H9 (cell line): ENCODE results near the gene POU2AF1. TPM values are rescaled to one million over a fixed set of nuclear protein-coding genes. Genes with fewer than 3 reads are reported as not detected.

Experiments used
- DNase-seq: peaks from one replicate; pipeline ENCODE4 v3.0.0-alpha.2; 2017
- H2AFZ ChIP-seq: one replicate; pipeline ENCODE4 v1.6.1; 2013; ENCODE audit warnings: mild to moderate bottlenecking, low read length, control low read depth, moderate library complexity
- H2AK5ac ChIP-seq: 2 replicates; pipeline ENCODE4 v1.6.1; 2013; ENCODE audit warnings: low read length, control low read depth, mixed read lengths; ENCODE audit not compliant: insufficient read length
- H2BK120ac ChIP-seq: one replicate; pipeline ENCODE4 v1.6.1; 2013; ENCODE audit warnings: low read depth, mild to moderate bottlenecking, low read length, control low read depth, inconsistent platforms; ENCODE audit not compliant: poor library complexity, severe bottlenecking
- H2BK12ac ChIP-seq: 2 replicates; pipeline ENCODE4 v1.6.1; 2013; ENCODE audit warnings: low read length, control low read depth, mixed read lengths, low read depth; ENCODE audit not compliant: insufficient read length
- H2BK15ac ChIP-seq: 2 replicates; pipeline ENCODE4 v1.6.1; 2013; ENCODE audit warnings: low read depth, low read length, control low read depth
- H2BK20ac ChIP-seq: one replicate; pipeline ENCODE4 v1.6.1; 2013; ENCODE audit warnings: low read depth, mild to moderate bottlenecking, low read length, control low read depth, inconsistent platforms; ENCODE audit not compliant: poor library complexity, severe bottlenecking
- H2BK5ac ChIP-seq: 2 replicates; pipeline ENCODE4 v1.6.1; 2013; ENCODE audit warnings: low read length, control low read depth, mixed read lengths; ENCODE audit not compliant: insufficient read length
- H3K14ac ChIP-seq: 2 replicates; pipeline ENCODE4 v1.6.1; 2013; ENCODE audit warnings: low read length, control low read depth; ENCODE audit not compliant: insufficient read depth
- H3K18ac ChIP-seq: 2 replicates; pipeline ENCODE4 v1.6.1; 2013; ENCODE audit warnings: low read depth, mild to moderate bottlenecking, mixed read lengths, low read length, control low read depth; ENCODE audit not compliant: insufficient read length
- H3K23ac ChIP-seq: 2 replicates; pipeline ENCODE4 v1.6.1; 2013; ENCODE audit warnings: low read length, control low read depth, mixed read lengths, low read depth; ENCODE audit not compliant: insufficient read length
- H3K23me2 ChIP-seq: 2 replicates; pipeline ENCODE4 v1.6.1; 2013; ENCODE audit warnings: low read depth, mild to moderate bottlenecking, mixed read lengths, low read length, control low read depth; ENCODE audit not compliant: insufficient read length, poor library complexity, severe bottlenecking
- H3K27ac ChIP-seq: 2 replicates; pipeline ENCODE4 v1.5.1; 2013; ENCODE audit warnings: low read length, control low read depth, mixed read lengths, low read depth; ENCODE audit not compliant: insufficient read length
- H3K27me3 ChIP-seq: 2 replicates; pipeline ENCODE4 v1.6.1; 2013; ENCODE audit warnings: low read length, control low read depth, inconsistent platforms; ENCODE audit not compliant: insufficient read depth
- H3K4ac ChIP-seq: 2 replicates; pipeline ENCODE4 v1.6.1; 2013; ENCODE audit warnings: low read depth, mild to moderate bottlenecking, control low read depth, inconsistent platforms, low read length, moderate library complexity
- H3K4me1 ChIP-seq: 2 replicates; pipeline ENCODE4 v1.6.1; 2013; ENCODE audit warnings: low read length, control low read depth, inconsistent platforms; ENCODE audit not compliant: insufficient read depth
- H3K4me2 ChIP-seq: 2 replicates; pipeline ENCODE4 v1.6.1; 2013; ENCODE audit warnings: low read length, control low read depth, mixed read lengths; ENCODE audit not compliant: insufficient read length, insufficient read depth
- H3K56ac ChIP-seq: 2 replicates; pipeline ENCODE4 v1.6.1; 2013; ENCODE audit warnings: low read depth, mild to moderate bottlenecking, mixed read lengths, low read length, control low read depth; ENCODE audit not compliant: insufficient read length
- H3K79me1 ChIP-seq: 2 replicates; pipeline ENCODE4 v1.6.1; 2013; ENCODE audit warnings: low read depth, mild to moderate bottlenecking, moderate library complexity, low read length, control low read depth, inconsistent platforms; ENCODE audit not compliant: insufficient read depth, poor library complexity, severe bottlenecking
- H3K79me2 ChIP-seq: 2 replicates; pipeline ENCODE4 v1.6.1; 2013; ENCODE audit warnings: low read length, control low read depth, inconsistent platforms; ENCODE audit not compliant: insufficient read depth
- H3K9ac ChIP-seq: 2 replicates; pipeline ENCODE4 v1.6.1; 2013; ENCODE audit warnings: low read length, control low read depth, mixed read lengths; ENCODE audit not compliant: insufficient read length; ENCODE audit errors: extremely low read depth
- H3K9me3 ChIP-seq: one replicate; pipeline ENCODE4 v1.6.1; 2013; ENCODE audit warnings: low read depth, low read length, inconsistent platforms; ENCODE audit not compliant: control insufficient read depth
- H3T11ph ChIP-seq: one replicate; pipeline ENCODE4 v1.6.1; 2013; ENCODE audit warnings: mild to moderate bottlenecking, low read length, control low read depth, inconsistent platforms
- H4K20me1 ChIP-seq: one replicate; pipeline ENCODE4 v1.6.1; 2013; ENCODE audit not compliant: control insufficient read depth, insufficient read length, insufficient read depth
- H4K5ac ChIP-seq: 2 replicates; pipeline ENCODE4 v1.6.1; 2013; ENCODE audit warnings: low read depth, mild to moderate bottlenecking, mixed read lengths, low read length, control low read depth; ENCODE audit not compliant: insufficient read length
- H4K8ac ChIP-seq: replicated peaks from 2 replicates; pipeline ENCODE4 v1.6.1; 2013; ENCODE audit warnings: low read length, control low read depth, mixed read lengths, low read depth; ENCODE audit not compliant: insufficient read length
- H4K91ac ChIP-seq: 2 replicates; pipeline ENCODE4 v1.6.1; 2013; ENCODE audit warnings: low read depth, mild to moderate bottlenecking, moderate library complexity, mixed read lengths, low read length, control low read depth; ENCODE audit not compliant: insufficient read length
- H3K27ac Mint-ChIP-seq, 3 experiments: 2 replicates in 2 of 3; 3 replicates in 1 of 3; pipeline ENCODE4 v1.8.0; 2020 to 2021; ENCODE audit warnings: mixed read lengths in 3 of 3, mild to moderate bottlenecking in 1 of 3, moderate library complexity in 1 of 3
- H3K27me3 Mint-ChIP-seq: 2 replicates; pipeline ENCODE4 v1.8.0; 2021; ENCODE audit warnings: low read depth, mild to moderate bottlenecking, moderate library complexity, mixed read lengths
- H3K36me3 Mint-ChIP-seq, 3 experiments: 2 replicates in 2 of 3; 3 replicates in 1 of 3; pipeline ENCODE4 v1.8.0; 2020 to 2021; ENCODE audit warnings: low read depth in 3 of 3, mixed read lengths in 3 of 3; ENCODE audit not compliant: insufficient read depth in 1 of 3
- H3K4me1 Mint-ChIP-seq, 2 experiments: 2 replicates each; pipeline ENCODE4 v1.8.0; 2020; ENCODE audit warnings: mixed read lengths in 2 of 2
- H3K4me3 Mint-ChIP-seq, 2 experiments: 2 replicates in 1 of 2; 3 replicates in 1 of 2; pipeline ENCODE4 v1.8.0; 2020 to 2021; ENCODE audit warnings: mild to moderate bottlenecking in 2 of 2, mixed read lengths in 2 of 2, moderate library complexity in 1 of 2
- H3K9me3 Mint-ChIP-seq, 2 experiments: 2 replicates in 1 of 2; 3 replicates in 1 of 2; pipeline ENCODE4 v1.8.0; 2020; ENCODE audit warnings: mild to moderate bottlenecking in 2 of 2, mixed read lengths in 2 of 2, moderate library complexity in 1 of 2
- CTCF ChIP-seq: fragments of 200-600 bp; sonication (generic); conservative IDR thresholded peaks from 3 replicates; pipeline ENCODE4 v1.8.0; 2021; ENCODE audit warnings: antibody characterized with exemption, mild to moderate bottlenecking
- WGBS: extraction: QIAGEN DNeasy Blood & Tissue Kit; methylation state at CpG from one replicate; pipeline ENCODE4 v1.1.7; 2013; ENCODE audit warnings: missing lambda C conversion rate, low lambda C conversion rate, mixed read lengths; ENCODE audit not compliant: insufficient read length; ENCODE audit errors: extremely low coverage; 5-methylcytosine and 5-hydroxymethylcytosine counted together
- total RNA-seq: library from RNA; stranded (reverse); gene quantifications from 2 replicates; pipeline ENCODE4 v1.2.1, GENCODE V29; 2021

The POU2AF1 gene
- total RNA-seq, 1 experiment from 2014 or later, result not detected

DNA sequence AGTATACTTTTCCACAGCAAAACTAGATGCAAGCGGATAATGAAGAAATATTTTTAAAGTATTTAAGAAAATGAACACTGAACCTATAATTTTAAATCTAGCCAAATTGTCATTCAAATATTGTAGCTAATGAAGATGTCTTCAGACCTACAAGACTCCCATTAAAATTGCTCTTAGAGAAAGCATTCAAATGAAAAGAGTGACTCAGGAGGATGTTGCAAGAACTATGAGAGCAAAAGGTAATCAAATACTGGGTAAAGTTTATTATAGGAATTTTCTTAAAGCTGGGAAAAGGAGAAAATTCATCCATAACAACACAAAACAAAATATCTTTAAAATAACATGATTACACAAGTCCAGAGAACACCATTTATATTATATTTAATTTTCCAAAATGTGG is 5.4 kb upstream of the POU2AF1 start:
- Histone ChIP-seq H2BK12ac (no peak overlapping the region), H2BK20ac (no peak overlapping the region), H3K4me2 (no peak overlapping the region), H3K14ac (no peak overlapping the region), H2BK15ac (no peak overlapping the region), H3T11ph (no peak overlapping the region), H3K9ac (no peak overlapping the region), H2AK5ac (no peak overlapping the region), H2BK120ac (no peak overlapping the region), H3K56ac (no peak overlapping the region), H3K4me1 (no peaks in the 10 kb centered on the region), H4K5ac (no peak overlapping the region), H3K79me1 (no peaks in the 10 kb centered on the region), H4K8ac (no peak overlapping the region), H3K79me2 (no peaks in the 10 kb centered on the region), H4K91ac (no peak overlapping the region), H3K4ac (no peak overlapping the region), H3K27me3 (no peaks in the 10 kb centered on the region), H3K18ac (no peak overlapping the region), H3K23ac (no peak overlapping the region), H2BK5ac (no peak overlapping the region), H3K27ac (no peak overlapping the region), H4K20me1 (no peaks in the 10 kb centered on the region), H3K23me2 (no peaks in the 10 kb centered on the region), H3K9me3 (no peaks in the 10 kb centered on the region), H2AFZ (no peak overlapping the region)
- DNase-seq, result no peak
- Mint-ChIP-seq H3K36me3 (no peaks in the 10 kb centered on the region), H3K27ac (no peak overlapping the region), H3K4me3 (no peak overlapping the region), H3K9me3 (no peaks in the 10 kb centered on the region), H3K27me3 (no peaks in the 10 kb centered on the region), H3K4me1 (no peaks in the 10 kb centered on the region)
- no peak for TF ChIP-seq CTCF
- no CpG with 5 or more reads among the region's 1 CpG for WGBS
